Activated naive CD8-positive, alpha-beta T cell treated with anti-CD3 and anti-CD28 coated beads for 36 hours (primary cell): ENCODE data around the gene H2BK1. TPM values are rescaled to one million over a fixed set of nuclear protein-coding genes. Genes with fewer than 3 reads are reported as not detected.

ENCODE experiments used
- DNase-seq: peaks from one replicate; pipeline ENCODE4 v3.0.0; 2021
- H3K27ac Mint-ChIP-seq: one replicate; pipeline ENCODE4 v1.8.0; 2022; ENCODE audit warnings: mild to moderate bottlenecking, moderate library complexity, mixed read lengths
- H3K27me3 Mint-ChIP-seq: one replicate; pipeline ENCODE4 v1.8.0; 2022; ENCODE audit warnings: mild to moderate bottlenecking, mixed read lengths
- H3K36me3 Mint-ChIP-seq: one replicate; pipeline ENCODE4 v1.8.0; 2021; ENCODE audit warnings: mild to moderate bottlenecking, mixed read lengths
- H3K4me1 Mint-ChIP-seq: one replicate; pipeline ENCODE4 v1.8.0; 2021; ENCODE audit warnings: mixed read lengths
- H3K4me3 Mint-ChIP-seq: one replicate; pipeline ENCODE4 v1.8.0; 2022; ENCODE audit warnings: mild to moderate bottlenecking, moderate library complexity, mixed read lengths
- H3K9me3 Mint-ChIP-seq: one replicate; pipeline ENCODE4 v1.8.0; 2022; ENCODE audit warnings: mixed read lengths
- total RNA-seq, 2 experiments: library from RNA; stranded (reverse); gene quantifications; one replicate each; pipeline ENCODE4 v1.2.3, GENCODE V29; 2021

H2BK1 gene
- not detected for total RNA-seq

GRCh38 chr7:151210087-151210854 lies at the start of gene H2BK1:
H2BK1 (minus strand) TSS chr7:151210488; CDS start chr7:151210318, 170 bp downstream.
- Mint-ChIP-seq H3K9me3 (no peaks in the 10 kb centered on the region), H3K4me3 (no peak within 1 kb of the TSS), H3K27ac (no peak within 1 kb of the TSS), H3K4me1 (peaks cover 15% of the 10 kb centered on the region), H3K27me3 (peaks cover 2% of the 10 kb centered on the region), H3K36me3 (peaks cover 3% of the 10 kb centered on the region)
- no peak for DNase-seq

- no peaks in the 10 kb centered on the region for H3K9me3 Mint-ChIP-seq
- no peak overlapping the region for H3K4me3 Mint-ChIP-seq
- no peaks in the 10 kb centered on the region for H3K27me3 Mint-ChIP-seq
- H3K4me1 Mint-ChIP-seq = no peaks in the 10 kb centered on the region
- H3K27ac Mint-ChIP-seq = no peak overlapping the region
- no peak for DNase-seq
- no peaks in the 10 kb centered on the region for H3K36me3 Mint-ChIP-seq
Observed at GRCh38 chr7:151257990-151258389, 47.7 kb upstream of the H2BK1 start.

GRCh38 chr7:151256410-151257045 lies 46.2 kb upstream of the H2BK1 start:
- no peaks in the 10 kb centered on the region for H3K36me3 Mint-ChIP-seq
- H3K27me3 Mint-ChIP-seq = peaks cover 5% of the 10 kb centered on the region
- no peak for DNase-seq
- H3K27ac Mint-ChIP-seq = no peak overlapping the region
- no peak overlapping the region for H3K4me3 Mint-ChIP-seq
- peaks cover 3% of the 10 kb centered on the region for H3K4me1 Mint-ChIP-seq
- H3K9me3 Mint-ChIP-seq = no peaks in the 10 kb centered on the region

GRCh38 chr7:151255390-151255789 lies 45.1 kb upstream of the H2BK1 start:
- Mint-ChIP-seq H3K4me1 (peaks cover 11% of the 10 kb centered on the region), H3K27me3 (peaks cover 6% of the 10 kb centered on the region), H3K36me3 (no peaks in the 10 kb centered on the region), H3K4me3 (no peak overlapping the region), H3K9me3 (no peaks in the 10 kb centered on the region), H3K27ac (no peak overlapping the region)
- no peak for DNase-seq

- H3K4me1 Mint-ChIP-seq = peaks cover 16% of the 10 kb centered on the region
- H3K36me3 Mint-ChIP-seq = no peaks in the 10 kb centered on the region
- H3K27me3 Mint-ChIP-seq = peaks cover 10% of the 10 kb centered on the region
- no peak overlapping the region for H3K27ac Mint-ChIP-seq
- H3K4me3 Mint-ChIP-seq = no peak overlapping the region
- no peak for DNase-seq
- H3K9me3 Mint-ChIP-seq = no peaks in the 10 kb centered on the region
Observed at GRCh38 chr7:151254851-151255250, 44.6 kb upstream of the H2BK1 start.

GRCh38 chr7:151254316-151254715 lies 44.0 kb upstream of the H2BK1 start:
- H3K4me3 Mint-ChIP-seq = no peak overlapping the region
- peaks cover 19% of the 10 kb centered on the region for H3K4me1 Mint-ChIP-seq
- H3K27ac Mint-ChIP-seq = no peak overlapping the region
- H3K27me3 Mint-ChIP-seq = peaks cover 14% of the 10 kb centered on the region
- H3K9me3 Mint-ChIP-seq = no peaks in the 10 kb centered on the region
- DNase-seq = no peak
- H3K36me3 Mint-ChIP-seq = no peaks in the 10 kb centered on the region

- peaks cover 24% of the 10 kb centered on the region for H3K4me1 Mint-ChIP-seq
- H3K27me3 Mint-ChIP-seq = peaks cover 21% of the 10 kb centered on the region
- H3K36me3 Mint-ChIP-seq = no peaks in the 10 kb centered on the region
- no peak overlapping the region for H3K27ac Mint-ChIP-seq
- DNase-seq = no peak
- no peaks in the 10 kb centered on the region for H3K9me3 Mint-ChIP-seq
- H3K4me3 Mint-ChIP-seq = no peak overlapping the region
Observed at GRCh38 chr7:151252961-151253711, 42.8 kb upstream of the H2BK1 start.

GRCh38 chr7:151252561-151252835 lies 42.2 kb upstream of the H2BK1 start:
- peaks cover 26% of the 10 kb centered on the region for H3K27me3 Mint-ChIP-seq
- H3K27ac Mint-ChIP-seq = no peak overlapping the region

GRCh38 chr7:151251689-151252560 lies 41.6 kb upstream of the H2BK1 start:
- Mint-ChIP-seq H3K9me3 (no peaks in the 10 kb centered on the region), H3K27ac (no peak overlapping the region), H3K4me3 (peak overlapping the region; percentile 55), H3K4me1 (peaks cover 30% of the 10 kb centered on the region), H3K27me3 (peaks cover 31% of the 10 kb centered on the region), H3K36me3 (no peaks in the 10 kb centered on the region)
- no peak for DNase-seq

More at GRCh38 chr7:151252561-151252835, 42.2 kb upstream of the H2BK1 start:
- Mint-ChIP-seq H3K4me3 (peak overlapping the region; percentile 55), H3K9me3 (no peaks in the 10 kb centered on the region), H3K4me1 (peaks cover 28% of the 10 kb centered on the region), H3K36me3 (no peaks in the 10 kb centered on the region)
- no peak for DNase-seq

GRCh38 chr7:151251328-151251688 lies 41.0 kb upstream of the H2BK1 start:
- Mint-ChIP-seq H3K9me3 (no peaks in the 10 kb centered on the region), H3K4me3 (peak overlapping the region; percentile 60), H3K4me1 (peaks cover 31% of the 10 kb centered on the region), H3K27ac (no peak overlapping the region), H3K27me3 (peaks cover 37% of the 10 kb centered on the region), H3K36me3 (no peaks in the 10 kb centered on the region)
- DNase-seq = peak; percentile 48

GRCh38 chr7:151250181-151251132 lies 40.2 kb upstream of the H2BK1 start:
- DNase-seq = no peak
- Mint-ChIP-seq H3K27ac (no peak overlapping the region), H3K9me3 (no peaks in the 10 kb centered on the region), H3K36me3 (no peaks in the 10 kb centered on the region), H3K4me3 (peak overlapping the region; percentile 60), H3K4me1 (peaks cover 31% of the 10 kb centered on the region), H3K27me3 (peaks cover 43% of the 10 kb centered on the region)

- peaks cover 46% of the 10 kb centered on the region for H3K27me3 Mint-ChIP-seq
- H3K27ac Mint-ChIP-seq = no peak overlapping the region
- H3K9me3 Mint-ChIP-seq = no peaks in the 10 kb centered on the region
- H3K4me1 Mint-ChIP-seq = peaks cover 35% of the 10 kb centered on the region
- no peak for DNase-seq
- no peaks in the 10 kb centered on the region for H3K36me3 Mint-ChIP-seq
- H3K4me3 Mint-ChIP-seq = no peak overlapping the region
Observed at GRCh38 chr7:151249732-151250072, 39.4 kb upstream of the H2BK1 start.

- H3K9me3 Mint-ChIP-seq = no peaks in the 10 kb centered on the region
Observed at GRCh38 chr7:151249034-151249731, 38.9 kb upstream of the H2BK1 start.

More at GRCh38 chr7:151249034-151249731, 38.9 kb upstream of the H2BK1 start:
- Mint-ChIP-seq H3K4me3 (no peak overlapping the region), H3K27ac (no peak overlapping the region), H3K4me1 (peaks cover 37% of the 10 kb centered on the region), H3K27me3 (peaks cover 49% of the 10 kb centered on the region), H3K36me3 (no peaks in the 10 kb centered on the region)
- peak; percentile 36 for DNase-seq
